Measurements from ENCODE around the gene ERGIC1.

ERGIC1 gene

GRCh38 chr5:172866802-172867748 is 33.0 kb downstream of the ERGIC1 start:
- no peak for DNase-seq

GRCh38 chr5:172867761-172868435 is 33.8 kb downstream of the ERGIC1 start:
- DNase-seq: no peak

- peak; percentile 72 to 91 for DNase-seq
These were observed 34.4 kb downstream of the ERGIC1 start for GRCh38 chr5:172868436-172868923.

DNA sequence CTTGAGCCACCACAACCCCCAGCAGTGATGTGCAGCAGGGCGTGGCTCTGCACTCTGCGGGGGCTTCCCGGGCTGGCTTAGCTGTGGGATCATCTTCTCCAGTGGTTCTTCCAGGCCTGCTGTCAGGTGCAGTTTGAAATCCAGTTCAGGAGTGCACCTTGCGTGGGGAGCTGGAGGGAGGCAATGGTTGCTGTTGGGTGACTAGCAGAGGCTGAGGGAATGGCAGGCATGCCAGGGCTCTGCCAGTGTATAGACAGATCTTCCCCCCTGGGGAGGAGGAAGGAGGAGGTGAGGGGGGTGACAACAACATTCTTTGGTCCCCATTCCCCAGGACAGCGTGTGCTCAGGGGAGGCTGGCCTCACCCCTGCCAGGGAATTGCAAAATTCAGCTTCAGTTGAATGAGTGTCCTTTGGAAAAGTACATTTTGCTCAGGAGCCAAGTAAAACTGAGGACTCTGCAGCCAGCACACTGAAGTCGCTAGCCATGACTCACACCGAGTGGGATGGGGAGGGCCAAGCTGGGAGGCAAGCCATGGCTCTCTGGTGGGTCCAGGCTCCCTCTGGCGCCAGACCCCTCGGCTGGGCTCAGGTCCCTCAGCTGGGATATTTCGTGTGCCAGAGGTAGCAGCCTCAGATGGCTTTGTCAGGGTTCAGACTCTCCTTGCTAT is 35.0 kb downstream of the ERGIC1 start:
- DNase-seq: peak; percentile 66 to 78

GRCh38 chr5:172869691-172870090 is 35.6 kb downstream of the ERGIC1 start:
- DNase-seq: no peak

GRCh38 chr5:172870291-172870714 is 36.3 kb downstream of the ERGIC1 start:
- peak; percentile 78 to 91 for DNase-seq

DNA sequence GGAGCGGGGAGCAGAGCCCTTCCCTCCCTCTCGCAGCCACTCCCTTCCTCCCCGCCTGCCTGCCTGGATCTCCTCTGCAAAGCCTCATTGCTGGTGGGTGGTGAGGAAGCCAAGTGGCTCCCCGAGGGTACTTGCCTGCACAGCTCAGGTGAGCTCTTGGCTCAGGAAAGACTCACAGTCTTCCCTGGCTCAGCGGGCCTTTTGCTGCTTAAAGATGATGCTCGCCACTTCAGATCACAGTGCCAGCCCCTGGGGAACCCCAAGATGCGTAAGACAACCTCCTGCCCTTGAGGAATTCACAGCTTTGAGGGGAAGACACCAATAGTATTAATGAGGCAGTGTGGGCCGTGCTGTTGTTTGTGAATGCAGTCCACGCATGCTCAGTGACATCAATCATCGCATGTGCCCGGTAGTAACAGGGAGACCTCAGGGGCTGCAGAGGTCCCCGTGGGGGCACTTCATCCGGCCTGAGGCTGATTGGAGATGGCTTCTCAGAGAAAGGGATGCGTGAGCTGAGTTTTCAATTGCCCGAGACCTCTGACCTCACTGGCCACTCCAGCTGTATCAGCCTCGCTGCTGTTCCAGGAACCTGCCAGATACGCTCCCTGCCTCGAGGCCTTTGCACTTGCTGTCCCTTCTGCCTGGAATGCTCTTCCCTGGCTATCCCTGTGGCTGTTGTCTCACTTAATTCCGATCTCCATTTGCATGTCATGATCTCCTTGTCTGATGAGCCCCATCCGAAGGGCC is 36.8 kb downstream of the ERGIC1 start:
- DNase-seq: no peak

GRCh38 chr5:172871536-172871935 is 37.5 kb downstream of the ERGIC1 start:
- no peak for DNase-seq

- DNase-seq: no peak
These were observed 37.9 kb downstream of the ERGIC1 start for GRCh38 chr5:172871982-172872381.

DNA sequence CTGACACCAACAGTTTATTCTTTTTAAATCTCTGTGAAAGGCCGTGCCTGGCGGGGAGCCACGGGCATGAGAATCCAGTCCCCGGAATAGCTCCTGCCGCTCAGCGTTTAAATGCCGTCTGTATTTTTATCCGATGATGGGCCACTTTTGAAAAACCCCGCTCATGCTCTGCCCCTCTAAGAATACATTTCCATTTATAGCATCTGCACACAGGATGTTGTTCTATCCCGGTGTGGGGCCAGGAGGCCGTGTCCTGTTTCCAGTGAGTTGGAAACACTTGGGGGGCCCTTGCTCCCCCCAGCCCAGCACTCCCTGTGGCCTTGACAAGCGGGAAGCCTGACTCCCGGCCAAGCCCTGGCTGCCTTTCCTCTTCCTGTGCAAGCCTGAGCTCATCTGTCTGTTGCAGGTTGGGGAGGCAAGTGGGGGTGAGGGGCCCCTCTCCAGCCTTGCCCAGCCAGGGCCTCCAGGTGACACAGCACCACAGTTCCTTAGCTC is 39.0 kb downstream of the ERGIC1 start:
- DNase-seq: no peak

GRCh38 chr5:172873513-172873912 is 39.5 kb downstream of the ERGIC1 start:
- DNase-seq: no peak

- DNase-seq: no peak
These were observed 40.8 kb downstream of the ERGIC1 start for GRCh38 chr5:172874647-172875504.

- no peak for DNase-seq
These were observed 41.6 kb downstream of the ERGIC1 start for GRCh38 chr5:172875505-172876279.

DNA sequence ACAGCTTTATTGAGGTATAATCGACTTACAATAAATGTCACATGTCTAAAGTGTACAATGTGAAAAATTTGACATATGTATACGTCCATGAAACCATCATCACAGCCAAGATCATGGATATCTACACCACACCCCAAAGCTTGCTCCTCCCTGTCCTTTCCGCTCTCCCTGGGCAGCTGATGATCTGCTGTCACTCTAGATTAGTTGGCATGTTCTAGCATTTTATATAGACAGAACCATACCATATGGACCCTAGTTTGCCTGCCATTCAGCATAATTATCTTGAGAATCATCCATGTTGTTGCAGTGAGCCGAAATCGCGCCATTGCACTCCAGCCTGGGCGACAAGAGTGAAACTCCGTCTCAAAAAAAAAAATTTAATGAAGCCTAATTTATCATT is 42.5 kb downstream of the ERGIC1 start:
- DNase-seq: no peak

DNA sequence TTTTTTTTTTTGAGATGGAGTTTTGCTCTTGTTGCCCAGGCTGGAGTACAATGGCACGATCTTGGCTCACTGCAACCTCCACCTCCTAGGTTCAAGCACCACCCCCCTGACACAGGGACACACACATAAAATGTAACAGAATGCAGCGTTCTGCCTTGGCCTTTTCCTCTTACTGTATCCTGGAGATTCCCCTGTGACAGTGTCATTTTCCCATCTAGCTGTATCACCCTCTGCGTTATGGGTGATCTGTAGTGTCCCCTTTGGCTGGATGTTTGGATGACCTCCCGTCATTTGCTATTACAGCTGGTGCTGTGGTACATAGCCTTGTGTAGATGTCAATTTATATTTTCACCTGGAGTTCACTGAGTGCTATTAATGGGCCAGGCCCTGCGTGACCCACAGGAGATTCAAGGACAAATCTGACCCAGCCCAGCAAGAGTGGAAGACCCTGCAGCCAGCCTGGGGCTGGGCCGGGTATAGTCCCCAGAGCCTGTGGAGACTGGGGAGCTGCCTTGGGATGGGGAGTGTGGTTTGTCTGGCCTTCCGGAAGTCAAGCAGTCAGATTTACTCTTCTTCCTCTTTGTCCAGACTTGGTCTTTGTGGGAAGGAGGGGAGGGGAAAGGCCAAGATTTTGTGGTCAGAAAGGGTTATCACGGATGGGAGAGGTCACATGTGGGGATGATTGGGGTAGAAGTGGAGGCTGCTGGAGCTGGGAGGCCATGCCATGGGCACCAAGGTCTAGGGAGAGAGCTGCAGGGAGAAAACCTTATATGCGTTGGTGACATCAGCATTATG is 43.6 kb downstream of the ERGIC1 start:
- no peak for DNase-seq

DNA sequence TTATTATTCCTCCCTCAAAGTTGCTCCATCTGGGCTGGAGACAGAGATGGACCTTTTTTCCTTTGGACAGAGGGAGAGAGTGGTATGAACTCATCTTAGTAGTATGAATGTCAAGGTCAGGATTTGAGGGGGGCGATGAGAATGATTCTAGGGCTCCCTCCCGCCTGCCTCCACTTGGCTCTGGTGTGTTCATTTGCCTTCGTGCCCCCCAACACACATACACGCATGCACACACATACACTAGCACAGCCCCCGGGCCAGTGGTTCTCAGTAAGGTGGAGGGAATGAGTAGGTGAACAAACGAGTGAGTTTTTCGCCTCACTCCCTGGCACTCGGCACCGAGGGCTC is 44.5 kb downstream of the ERGIC1 start:
- no peak for DNase-seq

DNA sequence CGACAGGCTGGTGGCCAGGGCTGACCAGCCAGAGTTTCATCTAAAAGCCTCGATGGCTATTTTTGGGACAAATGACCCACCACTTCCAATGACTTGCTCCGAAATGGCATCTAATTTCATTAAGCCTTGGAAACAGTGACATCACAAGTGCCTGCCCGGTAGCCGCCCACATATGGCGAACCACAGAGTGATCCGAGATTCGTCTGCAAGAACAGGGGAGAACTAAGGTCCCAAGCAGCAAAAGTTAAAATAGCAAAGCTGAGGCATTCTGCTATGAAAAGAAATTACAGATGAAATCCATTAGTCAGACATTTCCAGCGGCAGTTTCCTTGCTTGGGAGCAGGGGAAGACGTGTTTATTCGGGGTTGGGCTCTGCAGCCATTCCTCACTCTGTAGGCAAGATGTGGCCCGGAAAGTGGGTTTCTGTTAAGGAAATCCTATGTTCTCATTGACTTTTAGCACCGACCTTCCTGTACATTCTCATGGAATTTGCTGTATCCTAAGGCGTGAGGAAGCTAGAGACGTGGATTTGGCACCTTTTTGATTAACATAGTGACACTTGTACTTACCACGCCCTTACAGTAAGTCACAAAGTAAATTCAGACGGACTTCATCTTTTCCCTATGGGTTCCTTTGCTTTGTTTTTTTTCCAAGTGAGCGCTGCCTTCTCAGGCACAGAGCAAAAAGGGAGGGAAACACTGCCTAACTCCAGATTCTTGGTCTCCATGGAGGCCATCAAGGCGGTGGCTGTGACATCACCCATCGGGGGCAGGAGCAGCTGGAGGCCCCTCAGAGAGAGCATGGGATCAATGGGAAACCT is 45.1 kb downstream of the ERGIC1 start:
- no peak for DNase-seq

GRCh38 chr5:172881691-172882370 is 47.8 kb downstream of the ERGIC1 start:
- peak; percentile 39 to 46 for DNase-seq
